LoVo (cell line): Measurements from ENCODE around the gene FBXL7.

ENCODE experiments used
- DNase-seq: peaks from one replicate; pipeline ENCODE4 v3.0.0-alpha.2; 2016; ENCODE audit warnings: low spot score

FBXL7 gene

DNA sequence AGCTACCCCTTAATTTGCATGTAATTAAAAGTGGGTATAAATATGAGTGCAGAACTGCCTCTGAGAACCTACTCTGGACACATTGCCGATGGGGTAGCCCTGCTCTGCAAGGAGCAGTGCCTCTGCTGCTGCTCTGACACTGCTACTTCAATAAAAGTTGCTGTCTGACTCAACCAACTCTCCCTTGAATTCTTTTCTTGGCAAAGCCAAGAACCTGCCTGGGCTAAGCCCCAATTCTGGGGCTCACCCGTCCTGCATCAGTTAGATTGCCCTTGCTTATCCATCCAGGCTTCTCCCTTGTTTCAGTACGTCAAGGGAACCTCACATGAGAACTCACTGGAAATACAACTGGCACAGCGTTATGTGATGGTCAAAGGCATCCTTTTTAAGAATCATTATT, 44.1 kb downstream of the FBXL7 start:
- DNase-seq: no peak

DNA sequence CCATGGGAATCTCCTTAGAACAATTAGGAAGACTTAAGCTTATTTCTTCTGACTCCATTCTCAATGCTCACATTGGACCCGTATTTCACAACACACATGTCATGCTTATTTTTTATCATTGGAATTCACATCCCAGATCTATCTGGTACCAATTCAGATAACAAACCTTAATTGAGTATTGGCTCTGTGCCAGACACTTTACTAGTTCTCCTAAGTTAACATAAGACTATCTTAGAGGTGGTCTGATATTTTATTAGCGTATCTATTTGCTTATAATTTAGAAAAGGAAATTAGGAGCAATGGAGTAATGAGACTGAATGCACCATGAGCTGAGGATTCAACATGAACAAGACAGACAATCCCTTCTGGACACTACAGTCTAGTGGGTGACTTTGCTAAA, 45.1 kb downstream of the FBXL7 start:
- DNase-seq: no peak

DNA sequence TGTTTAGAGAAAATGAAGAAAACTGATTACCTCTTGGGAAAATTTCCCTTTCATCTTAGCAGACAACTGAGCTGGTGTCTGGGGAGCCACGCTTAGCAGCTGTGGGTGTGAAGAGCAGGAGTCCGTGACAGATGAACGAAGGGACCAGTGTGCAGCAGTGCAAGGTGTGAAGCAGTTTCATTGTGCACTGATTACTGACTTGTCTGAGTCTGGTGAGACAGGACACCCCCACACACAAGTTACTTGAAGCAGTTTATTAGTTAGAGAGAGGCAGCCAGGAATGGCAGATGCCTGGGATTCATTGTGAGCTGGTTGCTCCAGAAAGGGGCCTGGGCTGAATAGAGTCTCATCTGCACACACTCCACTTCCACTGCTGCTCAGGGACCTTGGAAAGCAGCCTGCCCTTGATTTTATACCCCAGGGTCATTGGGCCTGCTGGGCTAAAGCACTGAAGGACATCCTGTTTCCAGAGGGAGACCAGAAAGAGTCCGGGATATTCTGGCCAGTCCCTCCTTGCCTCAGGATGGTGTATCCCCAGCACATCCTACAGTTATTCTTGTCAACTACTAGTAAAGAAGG, 47.4 kb downstream of the FBXL7 start:
- DNase-seq: no peak

DNA sequence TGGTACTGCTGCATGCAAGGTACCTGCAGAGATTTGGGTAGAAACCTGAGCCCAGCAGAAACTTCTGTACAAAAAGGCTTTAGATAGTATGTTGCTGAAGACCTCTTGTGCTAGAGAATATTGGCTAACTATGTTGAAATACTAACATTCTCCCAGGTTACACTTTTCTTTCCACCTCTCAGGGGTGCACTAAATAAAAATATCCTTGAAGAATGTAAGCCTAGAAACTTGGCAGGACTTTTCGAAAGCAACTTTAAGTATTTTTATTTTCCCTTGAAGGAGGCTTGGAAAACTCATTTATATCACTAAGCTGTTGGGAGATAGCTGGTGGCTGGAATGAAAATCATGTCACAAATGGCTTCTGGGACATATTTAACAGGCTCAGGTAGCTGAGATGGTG, 50.0 kb downstream of the FBXL7 start:
- no peak for DNase-seq

DNA sequence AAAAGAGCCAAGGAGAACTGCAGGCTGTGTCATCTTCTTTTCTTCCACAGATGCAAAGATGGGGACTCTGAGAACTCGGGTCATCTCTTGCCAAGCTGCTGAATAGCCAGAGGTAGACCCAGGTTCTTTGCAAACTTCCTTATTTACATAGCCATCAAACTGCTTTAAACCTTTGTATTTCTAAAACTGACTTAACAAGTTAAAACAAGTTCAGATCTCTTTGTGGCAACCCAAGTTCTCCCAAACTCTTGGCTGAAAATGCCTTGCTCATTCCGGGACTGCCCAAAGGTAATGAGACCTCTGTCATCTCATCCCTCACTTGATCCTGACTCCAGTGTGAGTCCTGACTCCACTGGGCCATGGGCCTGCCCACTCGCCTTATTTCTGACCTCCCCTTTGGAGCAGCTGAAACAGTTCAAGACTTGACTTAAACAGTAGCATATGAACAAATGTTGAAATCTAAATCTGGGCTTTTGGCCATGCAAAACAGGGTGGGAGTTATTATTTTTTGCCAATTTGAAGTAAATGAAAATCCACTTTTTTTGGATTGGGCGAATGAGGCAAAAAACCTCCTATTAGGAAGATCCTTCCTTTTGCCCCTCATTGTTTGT, 50.6 kb downstream of the FBXL7 start:
- no peak for DNase-seq

DNA sequence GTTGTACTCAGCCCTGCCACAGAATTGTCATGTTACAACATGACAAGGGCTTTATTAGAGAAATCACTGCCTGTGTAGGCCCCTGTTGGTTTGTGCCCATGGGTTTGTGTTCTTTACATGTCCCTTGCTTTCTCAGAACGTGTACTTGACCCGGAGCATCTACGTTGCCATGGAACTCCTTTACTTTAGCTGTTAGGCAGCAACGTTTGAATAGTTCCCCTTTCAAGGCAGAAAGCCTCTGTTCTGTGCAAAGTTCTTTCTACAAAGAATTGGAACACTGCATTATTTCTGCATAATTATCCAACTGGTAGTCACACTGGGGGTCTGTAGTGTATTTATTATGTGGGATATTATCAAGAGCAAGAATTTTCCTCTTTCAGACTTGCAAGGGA, 51.1 kb downstream of the FBXL7 start:
- DNase-seq: no peak

DNA sequence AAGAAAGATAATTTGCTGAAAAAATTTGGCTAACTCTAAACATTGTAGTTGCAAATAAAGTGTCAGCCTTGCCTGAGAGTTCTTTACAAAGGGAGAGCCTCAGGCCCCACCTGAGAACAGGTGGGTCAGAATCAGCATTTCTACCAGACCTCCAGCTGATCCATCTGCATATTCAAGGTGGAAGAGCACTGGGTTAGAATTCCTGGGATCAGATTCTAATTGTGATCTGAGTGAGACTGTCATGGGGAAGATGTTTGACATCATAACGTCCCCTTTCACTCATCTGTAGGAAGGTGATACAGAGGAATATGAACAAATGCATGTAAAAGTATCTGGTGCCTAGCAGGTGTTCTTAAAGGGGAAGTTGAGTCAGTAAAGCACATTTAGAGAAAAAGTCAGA, 54.6 kb downstream of the FBXL7 start:
- no peak for DNase-seq

DNA sequence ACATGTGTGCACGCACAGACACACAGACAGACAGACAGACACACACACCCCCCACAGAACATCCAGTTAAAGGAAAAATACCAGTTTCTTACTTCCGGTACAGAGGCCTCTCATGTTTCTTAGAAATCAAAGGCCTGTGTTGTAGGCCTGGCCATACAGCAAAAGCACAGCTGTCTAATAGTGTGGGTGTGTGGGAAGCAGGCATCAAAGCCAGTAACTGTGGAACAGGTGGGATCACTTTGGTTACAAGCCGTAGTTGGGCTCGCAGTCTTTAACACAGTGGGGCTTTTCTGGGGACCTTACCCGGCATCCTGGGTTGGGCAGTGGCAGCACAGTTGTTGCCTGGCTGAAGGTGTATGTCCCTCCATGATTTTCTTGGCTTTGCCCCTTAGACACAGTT, 55.2 kb downstream of the FBXL7 start:
- no peak for DNase-seq

DNA sequence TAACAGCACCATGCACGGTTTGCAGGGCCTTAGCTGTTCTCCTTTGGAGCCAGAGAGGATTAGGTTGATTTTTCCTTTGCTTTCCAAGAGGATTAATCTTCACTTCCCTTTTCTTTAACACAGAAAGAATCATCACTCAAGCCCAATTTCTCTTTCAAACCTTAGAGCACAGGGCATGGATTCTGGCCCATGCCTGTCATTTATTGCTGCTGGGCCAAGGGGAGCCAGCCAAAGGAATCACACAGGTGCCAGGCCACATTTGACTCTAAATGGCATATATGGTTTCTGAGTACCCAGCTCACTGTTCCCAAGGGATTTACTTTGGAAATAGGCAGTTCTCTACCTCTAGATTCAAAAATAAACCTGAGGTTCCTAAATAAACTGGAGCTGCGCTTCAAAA, 58.3 kb downstream of the FBXL7 start:
- no peak for DNase-seq

DNA sequence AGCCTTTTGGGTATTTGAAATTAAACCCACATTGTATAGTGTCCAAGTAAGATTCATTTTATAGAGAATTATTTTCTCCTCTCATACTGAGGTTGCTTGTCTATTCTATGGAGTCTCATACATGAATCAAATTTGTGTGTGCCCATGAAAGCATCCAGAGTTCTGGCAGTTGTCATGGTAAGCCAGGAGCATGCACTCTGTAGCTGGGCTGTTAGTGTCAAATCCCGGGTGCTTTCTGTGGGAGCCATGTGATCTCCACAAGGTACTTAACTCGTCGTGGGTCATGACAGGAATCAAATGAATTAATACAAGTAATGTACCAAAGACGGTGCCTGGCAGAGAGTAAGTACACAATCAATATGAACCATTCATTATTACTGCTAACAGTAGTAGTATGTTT, 58.7 kb downstream of the FBXL7 start:
- DNase-seq: no peak

DNA sequence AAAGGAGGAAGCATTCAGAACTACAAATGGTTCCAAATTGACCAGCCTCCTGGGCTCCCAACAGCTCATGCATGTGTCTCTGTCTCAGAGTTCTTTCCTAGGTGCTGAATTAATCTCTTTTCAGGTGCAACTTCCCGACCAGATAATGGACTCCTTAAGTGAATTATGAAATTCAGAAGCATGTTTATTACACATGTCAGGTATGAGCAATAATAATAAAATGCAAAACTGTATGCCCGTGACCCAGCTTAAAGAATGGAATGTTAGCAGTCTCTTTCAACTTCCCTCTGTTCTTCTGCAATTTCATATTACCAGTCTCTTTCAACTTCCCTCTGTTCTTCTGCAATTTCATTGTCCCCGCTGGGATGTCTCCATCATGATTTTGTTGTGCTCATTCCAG, 60.4 kb downstream of the FBXL7 start:
- no peak for DNase-seq

DNA sequence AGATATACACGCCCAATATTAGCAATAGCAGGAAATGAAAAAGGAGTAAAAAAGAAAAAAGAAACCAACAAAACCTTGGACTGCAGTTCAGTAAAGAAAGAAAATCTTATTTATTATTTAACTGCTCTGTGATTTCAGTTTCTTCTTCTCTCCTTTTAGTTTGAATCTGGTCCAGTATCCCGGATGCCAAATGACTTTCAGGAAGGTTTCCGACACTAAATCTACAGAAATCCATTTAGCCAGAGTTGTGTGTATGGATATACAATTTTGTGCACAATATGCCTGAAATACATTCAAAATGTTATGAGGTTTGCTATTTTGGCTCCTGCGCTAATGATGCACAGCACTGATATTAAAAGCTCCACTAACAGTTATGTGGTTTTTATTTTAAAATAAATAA, 64.5 kb downstream of the FBXL7 start:
- DNase-seq: no peak

DNA sequence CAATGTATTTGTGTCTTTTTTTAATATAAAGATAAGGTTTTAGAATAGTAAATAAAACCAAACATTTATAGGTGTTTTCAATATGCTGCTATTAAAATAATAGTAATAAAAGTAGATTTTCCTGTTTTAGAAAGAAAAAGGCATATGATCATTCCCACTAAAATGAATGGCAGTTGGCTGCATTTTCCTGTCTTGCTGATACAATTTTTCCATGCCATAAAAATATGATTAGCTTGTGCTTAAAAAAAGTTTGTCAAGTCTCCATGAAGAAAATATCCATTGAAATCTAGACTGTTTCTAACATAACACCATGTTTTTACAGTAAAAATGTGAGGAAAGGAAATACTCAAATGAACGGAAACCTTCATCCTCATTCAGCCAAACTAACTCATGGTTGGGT, 65.0 kb downstream of the FBXL7 start:
- DNase-seq: no peak

DNA sequence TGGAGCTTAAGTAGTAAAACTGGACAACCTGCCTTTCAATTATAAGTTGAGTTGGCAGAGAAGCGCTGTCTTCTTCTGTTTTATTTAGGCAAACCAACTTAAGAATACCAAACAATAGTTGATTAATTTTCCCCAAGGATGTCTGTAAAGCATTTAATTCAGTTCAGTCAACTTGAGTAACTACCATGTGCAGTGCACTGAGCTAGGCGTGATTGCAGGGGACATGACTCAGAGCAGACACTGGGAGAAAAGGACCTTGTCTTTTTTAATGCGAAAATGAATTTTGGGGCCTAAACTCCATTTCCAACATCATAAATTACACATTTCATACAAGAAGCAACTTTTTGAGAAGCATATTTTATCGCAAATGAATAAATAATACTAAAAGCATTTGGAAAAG, 66.3 kb downstream of the FBXL7 start:
- no peak for DNase-seq

DNA sequence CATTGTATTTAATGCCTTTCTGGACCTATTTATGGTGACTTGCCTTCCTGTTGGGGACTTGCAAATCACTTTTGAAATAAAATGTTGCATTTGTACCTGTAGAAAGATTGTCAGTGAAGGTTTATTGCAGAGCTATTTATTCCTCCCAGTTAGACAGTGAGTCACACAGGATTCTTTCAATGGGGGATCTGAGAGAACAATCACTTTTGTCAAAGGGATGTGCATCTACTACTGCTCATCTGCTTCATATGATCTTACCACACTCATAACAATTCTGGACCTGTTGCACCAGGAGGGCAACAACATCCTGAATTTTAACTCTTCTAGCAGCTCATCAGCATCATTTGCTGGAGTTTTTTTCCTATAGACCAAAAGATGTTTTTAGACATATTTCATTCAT, 66.8 kb downstream of the FBXL7 start:
- no peak for DNase-seq

DNA sequence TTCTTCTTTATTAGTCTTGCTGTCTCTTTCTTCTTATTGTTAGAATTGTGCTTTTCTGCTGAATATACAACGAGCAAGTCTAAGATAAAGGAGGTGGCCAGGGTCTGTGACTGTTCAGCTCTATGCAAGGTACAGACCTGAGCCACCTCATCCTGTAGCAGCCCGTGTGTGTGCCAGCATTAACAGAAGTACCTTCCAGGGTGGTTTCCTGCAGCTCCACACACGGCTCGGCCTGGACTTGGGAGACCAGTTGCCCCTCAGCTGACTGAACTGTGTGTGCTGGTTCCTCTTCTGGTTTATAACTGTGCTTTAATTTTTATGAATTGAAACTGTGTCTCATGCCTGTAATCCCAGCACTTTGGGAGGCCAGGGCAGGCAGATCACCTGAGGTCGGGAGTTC, 70.5 kb downstream of the FBXL7 start:
- DNase-seq: no peak

DNA sequence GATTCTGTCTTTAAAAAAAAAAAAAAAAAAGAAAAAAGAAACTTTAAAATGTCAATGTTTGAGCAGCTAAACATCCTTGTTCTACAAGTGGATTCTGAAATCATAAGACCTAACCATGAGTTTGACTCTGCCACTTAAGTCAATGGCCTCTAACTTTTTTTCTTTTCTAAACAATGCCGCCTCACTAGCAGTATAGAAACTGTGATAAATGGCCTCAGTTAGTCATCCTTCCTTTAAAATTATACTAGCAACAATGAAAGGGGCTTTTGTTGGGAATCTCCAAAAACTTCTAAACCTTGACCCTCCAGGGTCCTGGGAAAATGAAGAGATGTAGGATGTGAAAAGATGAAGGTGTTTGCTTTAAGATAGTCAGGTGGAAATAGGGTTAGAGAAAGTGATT, 71.1 kb downstream of the FBXL7 start:
- no peak for DNase-seq

DNA sequence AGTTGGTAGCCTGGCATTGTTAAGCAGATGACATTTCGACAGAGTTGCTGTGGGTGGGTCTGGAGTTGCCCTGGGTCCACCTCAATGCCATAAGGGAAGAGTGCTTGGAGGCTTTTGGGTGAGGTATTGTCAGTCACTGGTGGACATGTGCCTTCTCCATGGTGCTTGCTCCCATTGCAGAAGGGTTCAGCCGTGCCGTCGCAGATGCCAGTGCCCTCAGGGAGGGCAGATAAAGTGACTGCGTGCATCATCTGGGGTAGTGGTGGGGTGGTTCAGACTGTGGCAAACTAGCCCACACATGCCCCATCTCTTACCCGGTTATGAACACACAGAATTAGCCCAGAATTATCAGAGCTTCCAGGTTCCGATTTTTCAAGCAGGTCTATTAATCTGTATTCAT, 71.6 kb downstream of the FBXL7 start:
- DNase-seq: no peak

DNA sequence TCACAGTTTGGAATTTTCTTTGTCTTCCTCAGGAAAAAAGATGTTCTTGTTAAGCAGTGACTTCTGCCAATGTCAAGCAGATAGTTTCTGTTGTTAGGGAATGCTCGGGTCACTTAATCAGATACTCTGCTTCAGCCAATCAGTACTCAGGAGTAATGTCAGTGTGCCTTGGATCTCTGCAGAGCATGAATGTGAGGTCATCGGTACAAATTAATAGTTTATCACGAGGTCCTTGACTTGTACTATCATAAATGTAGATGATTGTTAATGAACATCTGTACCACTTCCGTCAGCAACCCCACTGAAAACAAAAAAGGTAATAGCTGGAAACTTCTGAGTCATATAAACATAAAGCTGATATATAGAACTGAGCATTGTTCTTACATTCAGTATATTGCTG, 73.6 kb downstream of the FBXL7 start:
- DNase-seq: no peak

DNA sequence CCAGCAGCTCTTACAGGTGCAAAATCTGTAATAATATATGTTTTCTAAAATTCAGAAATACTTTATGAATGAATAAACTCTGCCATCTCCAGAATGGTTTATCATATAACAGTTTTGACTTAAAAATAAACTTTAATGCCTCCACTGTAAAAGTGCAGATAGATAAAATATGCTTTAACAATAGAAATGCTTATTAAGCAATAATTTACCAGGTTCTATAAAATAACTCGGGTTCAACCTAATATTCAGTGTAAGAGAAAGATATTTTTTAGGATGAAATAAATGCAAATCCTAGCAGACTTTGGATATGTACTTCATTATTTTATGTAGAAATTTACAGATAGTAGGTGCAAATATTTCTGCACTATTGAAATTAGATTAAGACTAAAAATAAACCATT, 74.1 kb downstream of the FBXL7 start:
- no peak for DNase-seq

DNA sequence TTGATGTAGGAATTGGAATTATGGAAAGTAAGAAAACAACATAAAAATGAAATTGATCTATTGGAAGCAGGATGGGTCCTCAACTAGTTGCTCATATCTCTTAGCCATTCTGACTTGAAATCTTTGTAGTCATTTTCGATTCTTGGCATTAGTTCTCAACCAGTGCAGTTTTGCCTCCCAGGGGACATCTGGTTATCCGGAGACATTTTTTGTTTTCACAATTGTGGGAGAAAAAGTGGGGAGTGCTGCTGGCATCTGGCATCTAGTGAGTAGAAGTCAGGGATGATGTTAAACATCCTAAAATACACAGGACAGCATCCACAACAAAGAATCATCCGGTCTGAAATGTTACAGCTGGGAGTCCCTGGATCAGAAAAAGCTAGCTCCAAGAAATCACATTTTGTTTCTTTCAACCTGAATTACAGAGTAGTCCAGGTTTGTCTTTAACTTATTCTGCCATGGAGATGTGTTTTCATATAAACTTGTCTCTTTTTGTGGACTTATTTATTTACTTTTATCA, 74.9 kb downstream of the FBXL7 start:
- no peak for DNase-seq

DNA sequence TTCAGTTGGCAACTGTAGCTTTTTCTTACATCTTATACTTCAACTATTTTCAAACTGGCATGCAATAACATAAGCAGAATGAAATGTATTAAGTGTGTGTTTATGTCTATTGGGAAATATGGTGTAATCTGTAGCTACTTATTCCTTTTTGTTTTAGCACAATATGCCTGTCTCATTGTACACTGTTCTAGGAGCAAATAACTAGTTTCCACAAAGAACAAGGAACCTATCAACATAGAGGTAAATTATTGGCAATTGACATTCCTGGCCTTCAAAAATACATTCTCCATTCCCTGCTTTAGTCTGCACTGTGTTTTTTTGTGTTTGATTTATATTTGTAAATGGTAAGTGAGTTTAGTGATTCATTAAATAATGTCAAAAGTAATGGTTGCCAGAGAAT, 75.7 kb downstream of the FBXL7 start:
- DNase-seq: no peak

DNA sequence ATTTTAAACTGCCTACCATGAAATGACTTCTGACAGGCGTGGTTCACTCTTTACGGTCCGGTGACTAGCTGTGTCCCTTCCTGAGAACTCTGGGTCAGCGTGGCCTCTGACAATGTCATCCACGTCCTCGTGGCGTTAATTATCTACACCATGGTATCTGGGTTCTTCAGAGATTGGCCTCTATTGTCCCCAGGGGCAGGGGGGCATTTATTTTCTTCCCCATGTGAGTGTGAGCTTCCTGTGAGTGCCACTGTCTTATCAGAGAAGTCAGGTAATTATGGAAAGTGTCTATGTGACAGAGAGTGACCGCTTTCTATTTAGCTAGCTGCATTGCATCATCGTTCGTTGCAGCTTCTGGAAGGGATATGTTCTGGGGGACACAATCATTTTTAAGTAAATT, 77.2 kb downstream of the FBXL7 start:
- DNase-seq: no peak

DNA sequence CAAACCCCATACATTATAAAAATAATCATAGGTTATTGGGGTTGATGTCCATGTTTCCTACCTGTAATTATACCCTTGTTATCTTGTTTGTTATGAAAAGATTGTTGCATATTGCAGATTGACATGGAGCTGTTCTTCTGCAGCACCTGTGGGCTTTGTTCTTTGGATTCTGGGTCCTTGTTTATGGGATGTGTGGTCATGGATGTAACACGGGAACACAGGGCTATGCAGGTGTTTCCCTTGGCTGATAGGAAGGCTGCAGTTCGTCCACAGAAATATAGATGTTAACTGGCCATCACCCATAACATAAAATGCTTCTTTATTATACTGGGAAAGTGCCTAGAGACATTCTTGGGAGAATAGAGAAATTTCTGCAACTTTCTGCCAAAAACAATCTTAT, 77.9 kb downstream of the FBXL7 start:
- DNase-seq: no peak
